ENCODE results near the gene ARPP19.

The ARPP19 gene

DNA sequence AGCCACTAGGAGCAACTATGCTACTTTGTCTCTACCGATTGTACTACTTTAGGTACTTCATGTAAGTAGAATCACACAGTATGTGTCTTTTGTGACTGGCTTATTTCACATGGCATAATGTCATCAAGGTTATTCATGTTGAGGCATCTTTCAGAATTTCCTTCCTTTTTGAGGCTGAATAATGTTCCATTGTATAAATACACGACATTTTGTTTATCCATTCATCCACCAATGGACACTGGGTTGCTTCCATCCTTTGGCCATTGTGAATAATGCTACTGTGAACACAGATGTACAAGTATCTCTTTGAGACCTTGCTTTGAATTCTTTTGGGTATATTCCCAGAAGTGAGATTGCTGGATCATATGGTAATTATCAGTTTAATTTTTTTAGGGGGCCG, 69.3 kb downstream of the ARPP19 start:
- Histone ChIP-seq H3K18ac (ENCODE audit: low read length) (no peak overlapping the region), H2BK5ac (ENCODE audit: low read length) (no peak overlapping the region), H4K91ac (ENCODE audit: low read depth, low read length, poor library complexity) (no peak overlapping the region), H2BK120ac (ENCODE audit: low read depth, low read length) (no peak overlapping the region), H2AFZ (ENCODE audit: low read length) (no peak overlapping the region), H3K23ac (ENCODE audit: low read depth, low read length, poor library complexity) (no peak overlapping the region), H2BK15ac (ENCODE audit: low read length) (no peak overlapping the region), H3K9ac (ENCODE audit: low read depth, low read length, poor library complexity) (no peak overlapping the region), H3K9me3 (replicated peaks in 1 of 2; ENCODE audit: control insufficient read depth in 2 of 2, insufficient read depth in 1 of 2, low read depth in 1 of 2, low read length in 2 of 2) (no peaks in the 10 kb centered on the region), H3K14ac (ENCODE audit: low read length) (no peak overlapping the region), H3K4me3 (ENCODE audit: low read length in 2 of 2) (no peak overlapping the region), H3K4me1 (ENCODE audit: control insufficient read depth in 2 of 2, insufficient read depth in 1 of 2, low read depth in 1 of 2, low read length in 2 of 2) (no peaks in the 10 kb centered on the region), H3K27ac (replicated peaks; ENCODE audit: low read length) (no peak overlapping the region), H2AK5ac (ENCODE audit: low read depth, low read length) (no peak overlapping the region), H3K79me1 (ENCODE audit: low read depth, low read length) (no peaks in the 10 kb centered on the region), H2BK12ac (ENCODE audit: low read length) (no peak overlapping the region), H3K36me3 (replicated peaks in 1 of 2; ENCODE audit: control insufficient read depth in 2 of 2, insufficient read depth in 2 of 2, low read length in 2 of 2) (no peaks in the 10 kb centered on the region), H3K27me3 (ENCODE audit: control insufficient read depth in 3 of 3, insufficient read depth in 3 of 3, low read depth in 1 of 3, low read length in 3 of 3) (no peaks in the 10 kb centered on the region), H3K4me2 (ENCODE audit: insufficient read depth, low read length, poor library complexity, severe bottlenecking) (no peak overlapping the region), H3K4ac (ENCODE audit: low read length) (no peak overlapping the region), H4K8ac (ENCODE audit: low read depth, low read length) (no peak overlapping the region)
- DNase-seq (ENCODE audit: low spot score), result no peak
- WGBS, 2 donors (ENCODE audit: extremely low coverage in 2 of 2, insufficient read length in 2 of 2, insufficient replicate concordance in 1 of 2), result no CpG with 5 or more reads among the region's 3 CpGs

DNA sequence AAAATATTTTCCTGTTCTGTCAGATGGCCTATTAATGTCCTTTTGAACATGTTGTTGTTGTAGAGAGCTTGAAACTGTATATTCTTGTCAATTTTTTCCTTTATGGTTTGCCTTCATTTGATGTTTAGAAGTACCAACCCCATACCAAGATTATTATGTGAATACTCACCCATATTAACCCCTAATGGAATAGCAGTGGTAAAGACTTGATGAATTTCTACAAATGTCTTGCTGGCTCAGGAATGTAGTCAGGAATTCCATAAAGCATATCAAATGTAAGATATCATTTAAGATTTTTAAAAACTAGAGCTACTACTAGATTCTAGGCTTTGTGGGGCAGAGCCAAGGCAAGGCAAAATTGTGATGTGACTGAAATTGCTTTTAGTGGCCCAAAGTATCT, 70.1 kb downstream of the ARPP19 start:
- Histone ChIP-seq H3K9me3 (replicated peaks in 1 of 2; ENCODE audit: control insufficient read depth in 2 of 2, insufficient read depth in 1 of 2, low read depth in 1 of 2, low read length in 2 of 2) (no peaks in the 10 kb centered on the region), H3K27me3 (ENCODE audit: control insufficient read depth in 3 of 3, insufficient read depth in 3 of 3, low read depth in 1 of 3, low read length in 3 of 3) (no peaks in the 10 kb centered on the region), H4K91ac (ENCODE audit: low read depth, low read length, poor library complexity) (no peak overlapping the region), H3K4ac (ENCODE audit: low read length) (no peak overlapping the region), H2BK5ac (ENCODE audit: low read length) (no peak overlapping the region), H3K4me2 (ENCODE audit: insufficient read depth, low read length, poor library complexity, severe bottlenecking) (no peak overlapping the region), H3K4me1 (ENCODE audit: control insufficient read depth in 2 of 2, insufficient read depth in 1 of 2, low read depth in 1 of 2, low read length in 2 of 2) (no peaks in the 10 kb centered on the region), H2BK120ac (ENCODE audit: low read depth, low read length) (no peak overlapping the region), H3K18ac (ENCODE audit: low read length) (no peak overlapping the region), H3K36me3 (replicated peaks in 1 of 2; ENCODE audit: control insufficient read depth in 2 of 2, insufficient read depth in 2 of 2, low read length in 2 of 2) (no peaks in the 10 kb centered on the region), H3K23ac (ENCODE audit: low read depth, low read length, poor library complexity) (no peak overlapping the region), H2AFZ (ENCODE audit: low read length) (no peak overlapping the region), H3K4me3 (ENCODE audit: low read length in 2 of 2) (no peak overlapping the region), H3K27ac (replicated peaks; ENCODE audit: low read length) (no peak overlapping the region), H3K14ac (ENCODE audit: low read length) (no peak overlapping the region), H3K9ac (ENCODE audit: low read depth, low read length, poor library complexity) (no peak overlapping the region), H3K79me1 (ENCODE audit: low read depth, low read length) (no peaks in the 10 kb centered on the region), H2AK5ac (ENCODE audit: low read depth, low read length) (no peak overlapping the region), H2BK12ac (ENCODE audit: low read length) (no peak overlapping the region), H4K8ac (ENCODE audit: low read depth, low read length) (no peak overlapping the region), H2BK15ac (ENCODE audit: low read length) (no peak overlapping the region)
- DNase-seq (ENCODE audit: low spot score), result no peak
